GM11168 (cell line): ENCODE results near the gene TAS2R4.
"Not testable (repeated sequence)": the region's sequence is repeated elsewhere in the genome, so short reads cannot be mapped to it uniquely, and the experiment has no call there.

ENCODE experiments used
- in situ Hi-C: fragments of 300-500 bp; cut with MboI; formaldehyde crosslinking; loops from one replicate; pipeline ENCODE4 v1.12.0; 2022; ENCODE audit warnings: low sequenced_read_pairs; ENCODE audit not compliant: unreplicated experiment

The TAS2R4 gene

DNA sequence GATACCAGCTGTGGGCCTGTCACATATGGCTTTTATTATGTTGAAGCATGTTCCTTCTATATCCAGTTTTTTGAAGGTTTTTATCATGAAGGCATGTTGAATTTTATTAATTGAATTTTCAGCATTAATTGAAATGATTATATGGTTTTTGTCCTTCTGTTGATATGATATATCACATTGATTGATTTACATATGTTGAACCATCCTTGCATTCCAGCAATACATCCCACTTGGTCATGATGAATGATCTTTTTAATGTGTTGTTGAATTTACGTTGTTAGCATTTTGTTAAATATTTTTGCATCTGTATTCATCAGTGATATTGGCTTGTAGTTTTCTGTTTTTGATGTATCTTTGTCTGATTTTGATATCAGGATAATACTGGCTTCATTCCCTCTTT is 43.6 kb downstream of the TAS2R4 start:
- in situ Hi-C loops = no loop called here

DNA sequence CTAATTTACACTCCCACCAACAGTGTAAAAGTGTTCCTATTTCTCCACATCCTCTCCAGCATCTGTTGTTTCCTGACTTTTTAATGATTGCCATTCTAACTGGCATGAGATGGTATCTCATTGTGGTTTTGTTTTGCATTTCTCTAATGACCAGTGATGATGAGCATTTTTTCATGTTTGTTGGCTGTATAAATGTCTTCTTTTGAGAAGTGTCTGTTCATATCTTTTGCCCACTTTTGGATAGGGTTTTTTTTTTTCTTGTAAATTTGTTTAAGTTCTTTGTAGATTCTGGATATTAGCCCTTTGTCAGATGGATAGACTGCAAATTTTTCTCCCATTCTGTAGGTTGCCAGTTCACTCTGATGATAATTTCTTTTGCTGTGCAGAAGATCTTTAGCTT is 46.0 kb downstream of the TAS2R4 start:
- in situ Hi-C loops = not testable (repeated sequence)
